ENCODE results near the gene VPS54. TPM values are rescaled to one million over a fixed set of nuclear protein-coding genes. Genes with fewer than 3 reads are reported as not detected.

The VPS54 gene
- total RNA-seq, 1 experiment from 2014 or later: 14.6 TPM

GRCh38 chr2:63893163-63893562 lies 126.1 kb downstream of the VPS54 start:
- ChIA-PET CTCF (interaction anchor here (1.5 kb wide), 1 partner anchor 201 kb away, joined by 3 read pairs; no protein-coding TSS in a partner anchor), POLR2A (no interaction called here)
- H3K36me3 Mint-ChIP-seq: peaks cover 53% of the 10 kb centered on the region
- DNase-seq (ENCODE audit: low spot score) (no peak), ATAC-seq (no peak)
- peak overlapping the region; percentile 88 for H3K27ac Mint-ChIP-seq
- H3K4me3 Mint-ChIP-seq: no peak overlapping the region
- H3K27me3 Mint-ChIP-seq (ENCODE audit: low read depth): no peaks in the 10 kb centered on the region
- no peaks in the 10 kb centered on the region for H3K9me3 Mint-ChIP-seq
- TF ChIP-seq NR2C2 (CRISPR knock-in tag; IDR thresholded peaks at IDR 0.05): no peak
- TF ChIP-seq ZNF138 (CRISPR knock-in tag; conservative IDR thresholded peaks at IDR 0.05): no peak
- TF ChIP-seq NR1H2 (CRISPR knock-in tag; IDR thresholded peaks at IDR 0.05): no peak
- TF ChIP-seq KAT7 (CRISPR knock-in tag; IDR thresholded peaks at IDR 0.05; ENCODE audit: borderline replicate concordance): no peak
- TF ChIP-seq, protein P1, sequence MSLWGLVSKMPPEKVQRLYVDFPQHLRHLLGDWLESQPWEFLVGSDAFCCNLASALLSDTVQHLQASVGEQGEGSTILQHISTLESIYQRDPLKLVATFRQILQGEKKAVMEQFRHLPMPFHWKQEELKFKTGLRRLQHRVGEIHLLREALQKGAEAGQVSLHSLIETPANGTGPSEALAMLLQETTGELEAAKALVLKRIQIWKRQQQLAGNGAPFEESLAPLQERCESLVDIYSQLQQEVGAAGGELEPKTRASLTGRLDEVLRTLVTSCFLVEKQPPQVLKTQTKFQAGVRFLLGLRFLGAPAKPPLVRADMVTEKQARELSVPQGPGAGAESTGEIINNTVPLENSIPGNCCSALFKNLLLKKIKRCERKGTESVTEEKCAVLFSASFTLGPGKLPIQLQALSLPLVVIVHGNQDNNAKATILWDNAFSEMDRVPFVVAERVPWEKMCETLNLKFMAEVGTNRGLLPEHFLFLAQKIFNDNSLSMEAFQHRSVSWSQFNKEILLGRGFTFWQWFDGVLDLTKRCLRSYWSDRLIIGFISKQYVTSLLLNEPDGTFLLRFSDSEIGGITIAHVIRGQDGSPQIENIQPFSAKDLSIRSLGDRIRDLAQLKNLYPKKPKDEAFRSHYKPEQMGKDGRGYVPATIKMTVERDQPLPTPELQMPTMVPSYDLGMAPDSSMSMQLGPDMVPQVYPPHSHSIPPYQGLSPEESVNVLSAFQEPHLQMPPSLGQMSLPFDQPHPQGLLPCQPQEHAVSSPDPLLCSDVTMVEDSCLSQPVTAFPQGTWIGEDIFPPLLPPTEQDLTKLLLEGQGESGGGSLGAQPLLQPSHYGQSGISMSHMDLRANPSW (CRISPR knock-in tag; conservative IDR thresholded peaks at IDR 0.05; ENCODE audit: low read depth): no peak
- TF ChIP-seq NFYB (CRISPR knock-in tag; conservative IDR thresholded peaks at IDR 0.05; ENCODE audit: low read depth): no peak
- no peak for TF ChIP-seq TCF7 (CRISPR knock-in tag; IDR thresholded peaks at IDR 0.05; ENCODE audit: low read depth)
- TF ChIP-seq HMGA2 (CRISPR knock-in tag; IDR thresholded peaks at IDR 0.05): no peak
- TF ChIP-seq MAX (CRISPR knock-in tag; IDR thresholded peaks at IDR 0.05): no peak
- TF ChIP-seq OVOL2 (CRISPR knock-in tag; IDR thresholded peaks at IDR 0.05; ENCODE audit: borderline replicate concordance): no peak
- TF ChIP-seq PREB (CRISPR knock-in tag; IDR thresholded peaks at IDR 0.05; ENCODE audit: borderline replicate concordance): no peak
- peaks cover 6% of the 10 kb centered on the region for H3K4me1 Mint-ChIP-seq

GRCh38 chr2:63891488-63892030 lies 127.7 kb downstream of the VPS54 start:
- peaks cover 69% of the 10 kb centered on the region for H3K36me3 Mint-ChIP-seq
- H3K9me3 Mint-ChIP-seq: no peaks in the 10 kb centered on the region
- peaks cover 11% of the 10 kb centered on the region for H3K4me1 Mint-ChIP-seq
- ChIA-PET CTCF (no interaction called here), POLR2A (no interaction called here)
- ATAC-seq (no peak), DNase-seq (ENCODE audit: low spot score) (no peak)
- no peaks in the 10 kb centered on the region for H3K27me3 Mint-ChIP-seq (ENCODE audit: low read depth)
- TF ChIP-seq, protein P1 (CRISPR knock-in tag; conservative IDR thresholded peaks at IDR 0.05; ENCODE audit: low read depth): no peak
- TF ChIP-seq NR2C2 (CRISPR knock-in tag; IDR thresholded peaks at IDR 0.05): no peak
- TF ChIP-seq PRDM15 (CRISPR knock-in tag; IDR thresholded peaks at IDR 0.05): no peak
- TF ChIP-seq, protein P2, sequence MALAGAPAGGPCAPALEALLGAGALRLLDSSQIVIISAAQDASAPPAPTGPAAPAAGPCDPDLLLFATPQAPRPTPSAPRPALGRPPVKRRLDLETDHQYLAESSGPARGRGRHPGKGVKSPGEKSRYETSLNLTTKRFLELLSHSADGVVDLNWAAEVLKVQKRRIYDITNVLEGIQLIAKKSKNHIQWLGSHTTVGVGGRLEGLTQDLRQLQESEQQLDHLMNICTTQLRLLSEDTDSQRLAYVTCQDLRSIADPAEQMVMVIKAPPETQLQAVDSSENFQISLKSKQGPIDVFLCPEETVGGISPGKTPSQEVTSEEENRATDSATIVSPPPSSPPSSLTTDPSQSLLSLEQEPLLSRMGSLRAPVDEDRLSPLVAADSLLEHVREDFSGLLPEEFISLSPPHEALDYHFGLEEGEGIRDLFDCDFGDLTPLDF (CRISPR knock-in tag; IDR thresholded peaks at IDR 0.05): no peak
- no peak for TF ChIP-seq MLX (CRISPR knock-in tag; IDR thresholded peaks at IDR 0.05)
- TF ChIP-seq, protein P3, sequence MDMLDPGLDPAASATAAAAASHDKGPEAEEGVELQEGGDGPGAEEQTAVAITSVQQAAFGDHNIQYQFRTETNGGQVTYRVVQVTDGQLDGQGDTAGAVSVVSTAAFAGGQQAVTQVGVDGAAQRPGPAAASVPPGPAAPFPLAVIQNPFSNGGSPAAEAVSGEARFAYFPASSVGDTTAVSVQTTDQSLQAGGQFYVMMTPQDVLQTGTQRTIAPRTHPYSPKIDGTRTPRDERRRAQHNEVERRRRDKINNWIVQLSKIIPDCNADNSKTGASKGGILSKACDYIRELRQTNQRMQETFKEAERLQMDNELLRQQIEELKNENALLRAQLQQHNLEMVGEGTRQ (CRISPR knock-in tag; IDR thresholded peaks at IDR 0.05): no peak
- H3K4me3 Mint-ChIP-seq: no peak overlapping the region
- H3K27ac Mint-ChIP-seq: peak overlapping the region; percentile 26

All from WTC11 (cell line).